ENCODE results near the gene PROCA1. TPM values are rescaled to one million over a fixed set of nuclear protein-coding genes. Genes with fewer than 3 reads are reported as not detected.
A peak's percentile ranks its signal among the peaks of the same experiment; 100 is the strongest.

PROCA1 gene
- total and polyA plus RNA-seq, 2 of the 13 experiments (the other 11 are each of a cell fraction or from before 2014, with no cell fraction given): 0.73 to 1.5 TPM

- 0 out of 2 replicates have a peak, but pooled peaks have one; percentile 59 for TF ChIP-seq NFIC (IDR thresholded peaks at IDR 0.05; ENCODE audit: low read length)
- TF ChIP-seq ZNF816 (CRISPR knock-in tag; IDR thresholded peaks at IDR 0.05; ENCODE audit: borderline replicate concordance): 0 out of 2 replicates have a peak, but pooled peaks have one; percentile 66
- 0 out of 2 replicates have a peak, but pooled peaks have one; percentile 78 for TF ChIP-seq ZNF800 (CRISPR knock-in tag; IDR thresholded peaks at IDR 0.05)
- 0 out of 2 replicates have a peak, but pooled peaks have one; percentile 7 for TF ChIP-seq KMT2A (CRISPR knock-in tag; IDR thresholded peaks at IDR 0.05)
- TF ChIP-seq ZNF607 (CRISPR knock-in tag; IDR thresholded peaks at IDR 0.05; ENCODE audit: borderline replicate concordance): no peak
- no peak for TF ChIP-seq IRF9 (CRISPR knock-in tag; IDR thresholded peaks at IDR 0.05; ENCODE audit: borderline replicate concordance)
- peak; percentile 34; the same call in 1 of the 2 replicates for TF ChIP-seq ZBTB33 (CRISPR knock-in tag; IDR thresholded peaks at IDR 0.05)
- 0 out of 2 replicates have a peak, but pooled peaks have one; percentile 1 for TF ChIP-seq ZNF30 (CRISPR knock-in tag; IDR thresholded peaks at IDR 0.05)
- TF ChIP-seq DDIT3 (CRISPR knock-in tag; IDR thresholded peaks at IDR 0.05): no peak
Observed at GRCh38 chr17:28725166-28725659, 13.5 kb upstream of the PROCA1 start (continued).

All from HepG2 (cell line).